Measurements from ENCODE around the gene CAAP1. TPM values are rescaled to one million over a fixed set of nuclear protein-coding genes. Genes with fewer than 3 reads are reported as not detected.

The CAAP1 gene
- total RNA-seq, 1 donor from 2014 or later = 19.8 TPM

- Mint-ChIP-seq H3K9me3 (no peaks in the 10 kb centered on the region), H3K27me3 (ENCODE audit: insufficient read depth) (no peaks in the 10 kb centered on the region), H3K4me3 (no peak overlapping the region), H3K36me3 (ENCODE audit: low read depth) (no peaks in the 10 kb centered on the region), H3K4me1 (ENCODE audit: low read depth) (no peaks in the 10 kb centered on the region), H3K27ac (no peak overlapping the region)
- intact Hi-C loops (cut with micrococcal nuclease) = no loop called here
- DNase-seq (ENCODE audit: low spot score) = no peak
Observed at GRCh38 chr9:26813247-26813646, 79.4 kb downstream of the CAAP1 start.

DNA sequence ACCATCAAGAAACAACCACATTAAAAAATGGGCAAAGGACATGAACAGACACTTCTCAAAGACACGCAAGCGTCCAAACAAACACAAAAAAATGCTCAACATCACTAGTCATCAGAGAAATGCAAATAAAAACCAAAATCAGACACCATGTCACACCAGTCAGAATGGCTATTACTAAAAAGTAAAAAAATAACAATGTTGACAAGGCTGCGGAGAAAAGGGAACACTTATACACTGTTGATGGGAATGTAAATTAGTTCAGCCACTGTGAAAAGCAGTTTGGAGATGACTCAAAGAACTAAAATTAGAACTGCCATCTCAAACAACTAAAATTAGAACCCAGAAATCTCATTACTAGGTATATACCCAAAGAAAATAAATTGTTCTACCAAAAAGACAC is 80.4 kb downstream of the CAAP1 start:
- Mint-ChIP-seq H3K9me3 (no peaks in the 10 kb centered on the region), H3K27me3 (ENCODE audit: insufficient read depth) (no peaks in the 10 kb centered on the region), H3K4me3 (no peak overlapping the region), H3K36me3 (ENCODE audit: low read depth) (no peaks in the 10 kb centered on the region), H3K27ac (no peak overlapping the region), H3K4me1 (ENCODE audit: low read depth) (no peaks in the 10 kb centered on the region)
- intact Hi-C loops (cut with micrococcal nuclease) = no loop called here
- DNase-seq (ENCODE audit: low spot score) = no peak

DNA sequence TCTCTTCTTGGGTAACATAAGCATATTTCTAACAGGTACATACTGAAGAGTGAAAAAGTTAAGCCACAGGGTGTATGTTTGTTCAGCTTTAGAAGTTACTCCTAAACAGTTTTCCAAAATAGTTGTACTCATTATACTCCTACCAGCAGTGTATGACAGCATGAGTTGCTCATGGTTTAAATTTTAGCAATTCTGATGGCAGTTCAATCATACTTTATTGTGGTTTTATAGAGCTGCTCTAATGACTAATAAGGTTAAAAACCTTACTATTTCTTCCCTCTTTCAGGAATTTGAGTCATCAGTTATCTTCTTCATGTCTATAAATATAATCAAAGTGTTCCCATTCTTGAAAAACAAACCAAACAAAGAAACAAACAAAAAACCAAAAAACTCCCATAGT is 81.5 kb downstream of the CAAP1 start:
- Mint-ChIP-seq H3K4me1 (ENCODE audit: low read depth) (no peaks in the 10 kb centered on the region), H3K36me3 (ENCODE audit: low read depth) (no peaks in the 10 kb centered on the region), H3K27ac (no peak overlapping the region), H3K4me3 (no peak overlapping the region), H3K27me3 (ENCODE audit: insufficient read depth) (no peaks in the 10 kb centered on the region), H3K9me3 (no peaks in the 10 kb centered on the region)
- intact Hi-C loops (cut with micrococcal nuclease) = no loop called here
- DNase-seq (ENCODE audit: low spot score) = no peak

DNA sequence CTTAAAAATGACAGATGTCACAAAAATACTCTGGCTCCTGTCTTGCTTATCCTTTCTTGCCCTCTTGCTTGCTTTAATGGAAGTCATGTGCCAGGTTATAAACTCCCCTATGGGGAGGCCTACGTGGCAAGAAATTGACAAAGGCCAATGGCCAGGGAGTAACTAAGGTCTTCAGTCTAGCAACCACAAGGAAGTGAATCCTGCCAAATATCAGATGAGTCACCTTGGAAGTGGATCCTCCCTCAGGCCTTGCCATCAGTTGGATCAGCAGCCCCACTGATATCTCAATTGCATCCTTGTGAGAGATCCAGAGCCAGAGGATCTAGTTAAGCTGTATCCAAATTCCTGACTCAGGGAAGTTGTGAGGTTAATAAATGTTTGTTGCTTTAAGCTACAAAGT is 82.8 kb downstream of the CAAP1 start:
- Mint-ChIP-seq H3K27me3 (ENCODE audit: insufficient read depth) (no peaks in the 10 kb centered on the region), H3K4me1 (ENCODE audit: low read depth) (no peaks in the 10 kb centered on the region), H3K9me3 (no peaks in the 10 kb centered on the region), H3K36me3 (ENCODE audit: low read depth) (no peaks in the 10 kb centered on the region), H3K27ac (no peak overlapping the region), H3K4me3 (no peak overlapping the region)
- no peak for DNase-seq (ENCODE audit: low spot score)
- intact Hi-C loops (cut with micrococcal nuclease) = no loop called here

- Mint-ChIP-seq H3K9me3 (no peaks in the 10 kb centered on the region), H3K27me3 (ENCODE audit: insufficient read depth) (no peaks in the 10 kb centered on the region), H3K27ac (no peak overlapping the region), H3K4me3 (no peak overlapping the region), H3K4me1 (ENCODE audit: low read depth) (no peaks in the 10 kb centered on the region), H3K36me3 (ENCODE audit: low read depth) (no peaks in the 10 kb centered on the region)
- no peak for DNase-seq (ENCODE audit: low spot score)
- intact Hi-C loops (cut with micrococcal nuclease) = no loop called here
Observed at GRCh38 chr9:26807161-26807560, 85.4 kb downstream of the CAAP1 start.

DNA sequence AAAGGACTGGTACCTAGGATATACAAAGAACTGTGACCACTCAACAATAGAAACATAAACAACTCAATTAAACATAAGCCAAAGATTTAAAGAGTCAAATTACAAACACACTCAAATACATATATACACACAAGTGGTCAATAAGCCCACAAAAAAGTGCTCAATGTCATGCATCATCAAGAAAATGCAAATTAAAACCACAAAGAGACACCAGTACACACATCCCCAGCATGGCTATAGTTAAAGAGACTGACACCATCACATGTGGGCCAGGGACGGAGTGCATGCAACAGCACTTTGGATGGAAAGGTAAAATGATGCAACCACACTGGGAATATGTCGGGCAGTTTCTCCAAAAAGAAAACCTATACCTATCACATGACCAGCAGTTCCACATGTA is 89.7 kb downstream of the CAAP1 start:
- intact Hi-C loops (cut with micrococcal nuclease) = no loop called here
- Mint-ChIP-seq H3K9me3 (no peaks in the 10 kb centered on the region), H3K27ac (no peak overlapping the region), H3K27me3 (ENCODE audit: insufficient read depth) (no peaks in the 10 kb centered on the region), H3K4me1 (ENCODE audit: low read depth) (no peaks in the 10 kb centered on the region), H3K36me3 (ENCODE audit: low read depth) (no peaks in the 10 kb centered on the region), H3K4me3 (no peak overlapping the region)
- DNase-seq (ENCODE audit: low spot score) = no peak

DNA sequence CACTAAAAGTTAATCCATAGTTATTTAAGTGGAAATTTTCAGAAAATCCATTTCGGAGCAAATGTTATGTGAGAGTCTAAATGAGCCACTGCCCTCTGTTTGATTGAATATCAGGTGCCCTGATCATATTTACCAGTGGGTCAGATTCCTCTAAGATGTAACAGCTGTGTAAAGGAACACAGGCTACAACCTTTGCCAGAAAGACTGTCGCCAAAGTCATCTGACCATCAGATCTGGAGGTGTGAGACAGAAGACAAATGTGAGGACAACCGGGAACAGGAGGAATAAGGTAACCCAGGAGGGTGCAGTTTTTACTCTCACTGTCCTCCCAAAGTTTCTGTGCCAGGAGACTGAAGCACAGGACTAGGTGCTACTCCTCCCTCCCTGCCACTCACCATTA is 90.8 kb downstream of the CAAP1 start:
- H3K4me3 Mint-ChIP-seq = no peak overlapping the region
- DNase-seq (ENCODE audit: low spot score) = no peak
- no peaks in the 10 kb centered on the region for H3K9me3 Mint-ChIP-seq
- no peak overlapping the region for H3K27ac Mint-ChIP-seq
- H3K27me3 Mint-ChIP-seq (ENCODE audit: insufficient read depth) = no peaks in the 10 kb centered on the region
- H3K36me3 Mint-ChIP-seq (ENCODE audit: low read depth) = no peaks in the 10 kb centered on the region
- intact Hi-C loops (cut with micrococcal nuclease) = no loop called here
- no peaks in the 10 kb centered on the region for H3K4me1 Mint-ChIP-seq (ENCODE audit: low read depth)

- Mint-ChIP-seq H3K36me3 (ENCODE audit: low read depth) (no peaks in the 10 kb centered on the region), H3K4me1 (ENCODE audit: low read depth) (no peaks in the 10 kb centered on the region), H3K4me3 (no peak overlapping the region), H3K27me3 (ENCODE audit: insufficient read depth) (no peaks in the 10 kb centered on the region), H3K27ac (no peak overlapping the region), H3K9me3 (no peaks in the 10 kb centered on the region)
- intact Hi-C loops (cut with micrococcal nuclease) = no loop called here
- DNase-seq (ENCODE audit: low spot score) = no peak
Observed at GRCh38 chr9:26800322-26800721, 92.3 kb downstream of the CAAP1 start.

GRCh38 chr9:26791274-26791673 is 101.3 kb downstream of the CAAP1 start:
- DNase-seq (ENCODE audit: low spot score) = no peak
- H3K4me1 Mint-ChIP-seq (ENCODE audit: low read depth) = no peaks in the 10 kb centered on the region
- peaks cover 4% of the 10 kb centered on the region for H3K9me3 Mint-ChIP-seq
- no peak overlapping the region for H3K27ac Mint-ChIP-seq
- H3K4me3 Mint-ChIP-seq = no peak overlapping the region
- no peaks in the 10 kb centered on the region for H3K36me3 Mint-ChIP-seq (ENCODE audit: low read depth)
- intact Hi-C loops (cut with micrococcal nuclease) = no loop called here
- H3K27me3 Mint-ChIP-seq (ENCODE audit: insufficient read depth) = peaks cover 3% of the 10 kb centered on the region

Other genes starting within 250 kb of the CAAP1 start
- gene PLAA, start 54.4 kb upstream of the CAAP1 start, total RNA-seq = 46.9 and 48.6 TPM in 2 replicates
- gene IFT74, start 63.6 kb upstream of the CAAP1 start, total RNA-seq = 7.9 and 9.5 TPM in 2 replicates
- gene LRRC19, start 112.9 kb upstream of the CAAP1 start, total RNA-seq = not detected in 2 replicates
- gene TEK, start 216.4 kb upstream of the CAAP1 start, total RNA-seq = not detected in 2 replicates

Data from activated T-helper 1 cell treated with anti-CD3 and anti-CD28 coated beads, Interleukin-12 subunit alpha, Interleukin-12 subunit beta, Interleukin-2, Interleukin-4 antibody, amounts not matched to agents 30 ng/mL and 10 ng/mL and 1 ng/mL, durations not matched to agents 14 hours and 24 hours and 36 hours (primary cell).